ENCODE measurements around the gene LIMD2.
A peak's percentile ranks its signal among the peaks of the same experiment; 100 is the strongest.

LIMD2 gene

GRCh38 chr17:63700528-63701455 is 867 bp upstream of the LIMD2 start:
- H3K27me3 ChIP-seq (ENCODE audit: insufficient read depth, low read length): peaks cover 7% of the 10 kb centered on the region; the same call in 1 of the 2 replicates
- H3K36me3 ChIP-seq (ENCODE audit: insufficient read depth, low read depth, low read length): peaks cover 39% of the 10 kb centered on the region
- H3K9ac ChIP-seq (ENCODE audit: low read depth, low read length): peak overlapping the region; percentile 74; the same call in 1 of the 2 replicates
- no peak overlapping the region for H3K27ac ChIP-seq (ENCODE audit: low read length)
- H3K4me1 ChIP-seq (ENCODE audit: insufficient read depth, low read length): peaks cover 7% of the 10 kb centered on the region; the same call in 1 of the 2 replicates
- no peaks in the 10 kb centered on the region for H3K9me3 ChIP-seq (ENCODE audit: insufficient read depth, low read depth, low read length)
- H3K4me3 ChIP-seq (ENCODE audit: low read length): peak overlapping the region; percentile 68; the same call in 1 of the 2 replicates

DNA sequence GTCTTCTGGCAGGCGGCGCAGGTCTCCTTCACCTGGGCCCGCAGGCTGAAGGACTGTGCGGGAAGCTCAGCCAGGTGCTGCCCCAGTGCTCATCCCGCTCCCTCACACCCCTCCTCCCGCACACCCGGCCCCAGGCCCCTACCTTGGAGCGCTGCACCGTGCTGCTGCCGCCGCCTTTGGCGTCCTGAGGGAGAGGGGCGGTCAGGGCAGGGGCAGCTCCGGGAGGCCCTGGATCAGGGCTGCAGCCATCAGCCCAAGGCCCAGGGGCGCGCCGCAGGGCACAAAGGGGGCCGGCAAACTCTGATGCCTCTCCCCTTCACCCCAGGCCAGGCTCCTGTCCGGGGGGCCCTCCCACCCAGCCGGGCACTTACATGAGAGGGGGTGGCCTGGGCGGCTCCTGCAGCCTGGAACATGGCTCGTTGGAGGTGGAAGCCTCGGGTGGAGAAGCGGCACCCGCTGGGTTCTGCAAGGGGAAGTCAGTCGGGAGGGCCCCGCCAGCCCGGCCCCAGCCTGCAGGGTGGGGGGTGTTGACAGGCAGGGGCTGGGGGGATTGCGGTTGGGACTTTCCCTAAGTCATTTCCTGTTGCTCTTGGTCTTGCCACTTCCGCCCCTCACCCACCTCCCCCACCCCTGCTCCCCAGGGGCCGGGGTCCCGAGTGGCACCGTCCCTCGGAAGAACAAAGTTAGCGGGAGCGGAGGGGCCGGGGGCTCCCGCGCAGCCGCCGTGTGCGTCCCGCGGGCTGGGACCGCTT is 863 bp downstream of the LIMD2 start:
- Histone ChIP-seq H3K9me3 (ENCODE audit: insufficient read depth, low read depth, low read length) (no peaks in the 10 kb centered on the region), H3K27me3 (ENCODE audit: insufficient read depth, low read length) (peaks cover 7% of the 10 kb centered on the region; the same call in 1 of the 2 replicates), H3K4me3 (ENCODE audit: low read length) (peak overlapping the region; percentile 71), H3K27ac (ENCODE audit: low read length) (no peak overlapping the region), H3K9ac (ENCODE audit: low read depth, low read length) (peak overlapping the region; percentile 58; the same call in 1 of the 2 replicates), H3K36me3 (ENCODE audit: insufficient read depth, low read depth, low read length) (peaks cover 25% of the 10 kb centered on the region), H3K4me1 (ENCODE audit: insufficient read depth, low read length) (peaks cover 7% of the 10 kb centered on the region; the same call in 1 of the 2 replicates)

DNA sequence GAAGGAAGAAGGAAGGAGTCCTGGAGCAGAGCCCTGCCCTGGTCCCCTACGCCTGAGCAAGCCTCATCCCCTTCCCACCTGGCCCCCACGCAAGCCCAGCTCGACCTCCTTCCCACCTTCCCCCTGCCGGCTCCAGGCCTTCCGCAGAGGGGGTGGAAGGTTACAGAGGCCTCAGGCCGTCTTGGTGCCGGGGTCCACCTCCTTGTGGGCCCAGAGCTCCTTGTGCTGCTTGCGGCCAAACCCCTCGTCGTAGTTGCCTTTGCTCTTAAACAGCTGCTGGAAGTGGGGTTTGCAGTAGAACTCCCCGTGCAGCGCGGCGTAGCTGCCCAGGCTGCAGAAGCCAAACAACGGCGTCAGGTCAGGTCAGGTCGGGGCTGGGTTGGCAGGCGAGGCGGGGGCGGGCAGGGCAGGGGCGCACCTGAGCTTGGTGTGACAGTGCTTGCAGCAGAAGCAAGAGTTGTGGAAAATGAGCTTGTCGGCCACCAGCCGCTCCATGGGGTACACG is 1.5 kb downstream of the LIMD2 start:
- H3K27ac ChIP-seq (ENCODE audit: low read length): no peak overlapping the region
- peak overlapping the region; percentile 71 for H3K4me3 ChIP-seq (ENCODE audit: low read length)
- H3K9ac ChIP-seq (ENCODE audit: low read depth, low read length): peak overlapping the region; percentile 58; the same call in 1 of the 2 replicates
- no peaks in the 10 kb centered on the region for H3K9me3 ChIP-seq (ENCODE audit: insufficient read depth, low read depth, low read length)
- peaks cover 7% of the 10 kb centered on the region; the same call in 1 of the 2 replicates for H3K27me3 ChIP-seq (ENCODE audit: insufficient read depth, low read length)
- H3K4me1 ChIP-seq (ENCODE audit: insufficient read depth, low read length): peaks cover 7% of the 10 kb centered on the region; the same call in 1 of the 2 replicates
- peaks cover 21% of the 10 kb centered on the region for H3K36me3 ChIP-seq (ENCODE audit: insufficient read depth, low read depth, low read length)

GRCh38 chr17:63697341-63698286 is 2.3 kb downstream of the LIMD2 start:
- no peak overlapping the region for H3K9ac ChIP-seq (ENCODE audit: low read depth, low read length)
- H3K27ac ChIP-seq (ENCODE audit: low read length): no peak overlapping the region
- 0 out of 2 replicates have a peak overlapping the region, but pooled peaks have one; percentile 71 for H3K4me3 ChIP-seq (ENCODE audit: low read length)
- peaks cover 5% of the 10 kb centered on the region; the same call in 1 of the 2 replicates for H3K4me1 ChIP-seq (ENCODE audit: insufficient read depth, low read length)
- H3K27me3 ChIP-seq (ENCODE audit: insufficient read depth, low read length): peaks cover 7% of the 10 kb centered on the region; the same call in 1 of the 2 replicates
- H3K36me3 ChIP-seq (ENCODE audit: insufficient read depth, low read depth, low read length): peaks cover 13% of the 10 kb centered on the region
- no peaks in the 10 kb centered on the region for H3K9me3 ChIP-seq (ENCODE audit: insufficient read depth, low read depth, low read length)

- Histone ChIP-seq H3K27ac (ENCODE audit: low read length) (no peak overlapping the region), H3K36me3 (ENCODE audit: insufficient read depth, low read depth, low read length) (peaks cover 17% of the 10 kb centered on the region), H3K9ac (ENCODE audit: low read depth, low read length) (no peak overlapping the region)
These were observed 3.5 kb downstream of the LIMD2 start for GRCh38 chr17:63696381-63696961.

GRCh38 chr17:63695889-63696288 is 4.0 kb downstream of the LIMD2 start:
- no peaks in the 10 kb centered on the region for H3K9me3 ChIP-seq (ENCODE audit: insufficient read depth, low read depth, low read length)
- H3K27me3 ChIP-seq (ENCODE audit: insufficient read depth, low read length): peaks cover under 1% of the 10 kb centered on the region; the same call in 1 of the 2 replicates
- H3K36me3 ChIP-seq (ENCODE audit: insufficient read depth, low read depth, low read length): peaks cover 18% of the 10 kb centered on the region
- no peak overlapping the region for H3K27ac ChIP-seq (ENCODE audit: low read length)
- no peak overlapping the region for H3K9ac ChIP-seq (ENCODE audit: low read depth, low read length)
- H3K4me1 ChIP-seq (ENCODE audit: insufficient read depth, low read length): peaks cover 5% of the 10 kb centered on the region; the same call in 1 of the 2 replicates
- H3K4me3 ChIP-seq (ENCODE audit: low read length): no peak overlapping the region

More at GRCh38 chr17:63696381-63696961, 3.5 kb downstream of the LIMD2 start:
- Histone ChIP-seq H3K4me1 (ENCODE audit: insufficient read depth, low read length) (peaks cover 5% of the 10 kb centered on the region; the same call in 1 of the 2 replicates), H3K9me3 (ENCODE audit: insufficient read depth, low read depth, low read length) (no peaks in the 10 kb centered on the region), H3K4me3 (ENCODE audit: low read length) (no peak overlapping the region), H3K27me3 (ENCODE audit: insufficient read depth, low read length) (peaks cover 6% of the 10 kb centered on the region; the same call in 1 of the 2 replicates)

GRCh38 chr17:63694950-63695773 is 4.8 kb downstream of the LIMD2 start:
- Histone ChIP-seq H3K27ac (ENCODE audit: low read length) (no peak overlapping the region), H3K4me3 (ENCODE audit: low read length) (no peak overlapping the region), H3K27me3 (ENCODE audit: insufficient read depth, low read length) (no peaks in the 10 kb centered on the region), H3K4me1 (ENCODE audit: insufficient read depth, low read length) (peaks cover 5% of the 10 kb centered on the region; the same call in 1 of the 2 replicates), H3K9me3 (ENCODE audit: insufficient read depth, low read depth, low read length) (no peaks in the 10 kb centered on the region), H3K36me3 (ENCODE audit: insufficient read depth, low read depth, low read length) (peaks cover 24% of the 10 kb centered on the region), H3K9ac (ENCODE audit: low read depth, low read length) (no peak overlapping the region)

- Histone ChIP-seq H3K27ac (ENCODE audit: low read length) (no peak overlapping the region), H3K4me1 (ENCODE audit: insufficient read depth, low read length) (peaks cover 5% of the 10 kb centered on the region; the same call in 1 of the 2 replicates), H3K9me3 (ENCODE audit: insufficient read depth, low read depth, low read length) (no peaks in the 10 kb centered on the region), H3K4me3 (ENCODE audit: low read length) (no peak overlapping the region), H3K9ac (ENCODE audit: low read depth, low read length) (no peak overlapping the region), H3K27me3 (ENCODE audit: insufficient read depth, low read length) (no peaks in the 10 kb centered on the region), H3K36me3 (ENCODE audit: insufficient read depth, low read depth, low read length) (peaks cover 31% of the 10 kb centered on the region)
These were observed 5.5 kb downstream of the LIMD2 start for GRCh38 chr17:63694229-63694949.

DNA sequence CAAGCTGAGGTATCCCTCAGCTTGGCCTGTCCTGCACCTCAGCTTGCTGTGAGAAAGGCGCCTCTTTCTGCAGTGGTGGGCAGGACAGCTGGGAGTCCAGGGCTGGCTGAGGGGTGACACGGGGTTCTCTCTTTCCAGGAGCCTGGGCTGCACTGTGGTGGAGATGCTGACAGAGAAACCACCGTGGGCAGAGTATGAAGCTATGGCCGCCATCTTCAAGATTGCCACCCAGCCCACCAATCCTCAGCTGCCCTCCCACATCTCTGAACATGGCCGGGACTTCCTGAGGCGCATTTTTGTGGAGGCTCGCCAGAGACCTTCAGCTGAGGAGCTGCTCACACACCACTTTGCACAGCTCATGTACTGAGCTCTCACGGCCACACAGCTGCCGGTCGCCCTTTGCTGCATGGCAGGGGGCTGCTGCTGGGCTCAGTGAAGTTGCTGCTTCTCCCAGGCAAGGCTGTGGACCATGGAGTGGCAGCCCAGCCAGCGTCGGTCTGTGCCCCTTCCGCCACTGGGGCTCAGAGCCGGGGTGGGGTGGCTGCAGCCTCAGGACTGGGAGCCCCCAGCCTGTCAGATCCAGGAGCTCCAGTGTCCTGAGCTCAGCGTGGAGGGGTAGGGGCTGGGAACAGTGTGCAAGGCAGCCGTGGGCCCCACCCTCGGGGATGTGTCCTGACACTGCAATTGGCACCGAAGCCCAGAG is 6.4 kb downstream of the LIMD2 start:
- Histone ChIP-seq H3K27me3 (ENCODE audit: insufficient read depth, low read length) (no peaks in the 10 kb centered on the region), H3K36me3 (ENCODE audit: insufficient read depth, low read depth, low read length) (peaks cover 38% of the 10 kb centered on the region), H3K27ac (ENCODE audit: low read length) (no peak overlapping the region), H3K9me3 (ENCODE audit: insufficient read depth, low read depth, low read length) (no peaks in the 10 kb centered on the region), H3K9ac (ENCODE audit: low read depth, low read length) (no peak overlapping the region), H3K4me3 (ENCODE audit: low read length) (no peak overlapping the region), H3K4me1 (ENCODE audit: insufficient read depth, low read length) (peaks cover 5% of the 10 kb centered on the region; the same call in 1 of the 2 replicates)

All from iPS-20b (cell line).